Fibroblast of pulmonary artery (primary cell): ENCODE results near the gene SAC3D1.
A peak's percentile ranks its signal among the peaks of the same experiment; 100 is the strongest.

Source experiments
- DNase-seq: peaks from one replicate; pipeline ENCODE4 v3.0.0-alpha.2; 2010; ENCODE audit warnings: low read depth
- H3K4me3 ChIP-seq: replicated peaks from 2 replicates; pipeline ENCODE4 v1.5.1; 2011; ENCODE audit warnings: low read depth, mild to moderate bottlenecking, control low read depth, low read length, moderate library complexity
- CTCF ChIP-seq: IDR thresholded peaks from 2 replicates; pipeline ENCODE4 v1.5.1; 2011; ENCODE audit warnings: mild to moderate bottlenecking, control low read depth, low read length, inconsistent platforms; ENCODE audit errors: missing control alignments

Gene SAC3D1

GRCh38 chr11:65036931-65037330 is 4.1 kb upstream of the SAC3D1 start:
- H3K4me3 ChIP-seq, result no peak overlapping the region
- DNase-seq, result no peak
- no peak for TF ChIP-seq CTCF

- peak overlapping the region; percentile 66 for H3K4me3 ChIP-seq
- no peak for TF ChIP-seq CTCF
- no peak for DNase-seq
These were observed 527 bp upstream of the SAC3D1 start for GRCh38 chr11:65040520-65040846.

GRCh38 chr11:65042891-65043290 is 1.9 kb downstream of the SAC3D1 start:
- no peak for TF ChIP-seq CTCF
- DNase-seq, result no peak
- no peak overlapping the region for H3K4me3 ChIP-seq

GRCh38 chr11:65043881-65044501 is 3.0 kb downstream of the SAC3D1 start:
- peak; percentile 31 for DNase-seq
- H3K4me3 ChIP-seq, result no peak overlapping the region

GRCh38 chr11:65045061-65045460 is 4.1 kb downstream of the SAC3D1 start:
- no peak overlapping the region for H3K4me3 ChIP-seq
- no peak for TF ChIP-seq CTCF
- no peak for DNase-seq

More at GRCh38 chr11:65043881-65044501, 3.0 kb downstream of the SAC3D1 start:
- TF ChIP-seq CTCF, result no peak

GRCh38 chr11:65045728-65046127 is 4.7 kb downstream of the SAC3D1 start:
- TF ChIP-seq CTCF, result no peak
- no peak overlapping the region for H3K4me3 ChIP-seq
- no peak for DNase-seq
